ENCODE measurements around the gene SOAT2. TPM values are rescaled to one million over a fixed set of nuclear protein-coding genes. Genes with fewer than 3 reads are reported as not detected.

Gene SOAT2
- total RNA-seq, 4 donors from 2014 or later: 0.82 TPM; not detected in 3

DNA sequence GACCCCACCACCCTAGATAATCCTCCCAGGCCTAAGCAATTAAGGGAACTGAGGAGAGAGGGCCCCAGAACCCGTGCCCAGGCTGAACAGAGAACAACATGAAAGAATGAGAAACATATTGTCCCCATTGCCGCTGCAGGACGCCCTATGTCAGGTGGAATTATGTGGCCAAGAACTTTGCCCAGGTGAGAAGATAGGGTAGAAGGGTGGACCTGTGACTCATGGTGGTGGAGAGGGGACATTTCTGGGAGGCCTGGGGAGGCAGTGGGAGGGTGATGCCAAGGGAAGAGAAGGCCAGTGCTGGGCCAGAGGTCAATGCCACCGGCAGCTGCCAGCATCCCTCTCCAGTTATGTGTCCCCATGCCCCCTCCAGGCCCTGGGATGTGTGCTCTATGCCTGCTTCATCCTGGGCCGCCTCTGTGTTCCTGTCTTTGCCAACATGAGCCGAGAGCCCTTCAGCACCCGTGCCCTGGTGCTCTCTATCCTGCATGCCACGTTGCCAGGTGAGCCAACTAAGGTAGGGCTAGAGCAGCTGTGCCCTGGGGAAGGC lies 15.5 kb downstream of the SOAT2 start:
- Histone ChIP-seq H3K27me3 (no peaks in the 10 kb centered on the region), H3K36me3 (no peaks in the 10 kb centered on the region), H3K27ac (no peak overlapping the region), H3K9me3 (no peaks in the 10 kb centered on the region), H3K4me1 (no peaks in the 10 kb centered on the region), H3K4me3 (no peak overlapping the region)
- no peak for DNase-seq
- intact Hi-C loops (cut with DNase I; ENCODE audit: low total_unique reads): no loop called here
- TF ChIP-seq, protein P1, sequence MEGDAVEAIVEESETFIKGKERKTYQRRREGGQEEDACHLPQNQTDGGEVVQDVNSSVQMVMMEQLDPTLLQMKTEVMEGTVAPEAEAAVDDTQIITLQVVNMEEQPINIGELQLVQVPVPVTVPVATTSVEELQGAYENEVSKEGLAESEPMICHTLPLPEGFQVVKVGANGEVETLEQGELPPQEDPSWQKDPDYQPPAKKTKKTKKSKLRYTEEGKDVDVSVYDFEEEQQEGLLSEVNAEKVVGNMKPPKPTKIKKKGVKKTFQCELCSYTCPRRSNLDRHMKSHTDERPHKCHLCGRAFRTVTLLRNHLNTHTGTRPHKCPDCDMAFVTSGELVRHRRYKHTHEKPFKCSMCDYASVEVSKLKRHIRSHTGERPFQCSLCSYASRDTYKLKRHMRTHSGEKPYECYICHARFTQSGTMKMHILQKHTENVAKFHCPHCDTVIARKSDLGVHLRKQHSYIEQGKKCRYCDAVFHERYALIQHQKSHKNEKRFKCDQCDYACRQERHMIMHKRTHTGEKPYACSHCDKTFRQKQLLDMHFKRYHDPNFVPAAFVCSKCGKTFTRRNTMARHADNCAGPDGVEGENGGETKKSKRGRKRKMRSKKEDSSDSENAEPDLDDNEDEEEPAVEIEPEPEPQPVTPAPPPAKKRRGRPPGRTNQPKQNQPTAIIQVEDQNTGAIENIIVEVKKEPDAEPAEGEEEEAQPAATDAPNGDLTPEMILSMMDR (IDR thresholded peaks at IDR 0.05): no peak
- TF ChIP-seq POLR2A (IDR thresholded peaks at IDR 0.05): no peak

DNA sequence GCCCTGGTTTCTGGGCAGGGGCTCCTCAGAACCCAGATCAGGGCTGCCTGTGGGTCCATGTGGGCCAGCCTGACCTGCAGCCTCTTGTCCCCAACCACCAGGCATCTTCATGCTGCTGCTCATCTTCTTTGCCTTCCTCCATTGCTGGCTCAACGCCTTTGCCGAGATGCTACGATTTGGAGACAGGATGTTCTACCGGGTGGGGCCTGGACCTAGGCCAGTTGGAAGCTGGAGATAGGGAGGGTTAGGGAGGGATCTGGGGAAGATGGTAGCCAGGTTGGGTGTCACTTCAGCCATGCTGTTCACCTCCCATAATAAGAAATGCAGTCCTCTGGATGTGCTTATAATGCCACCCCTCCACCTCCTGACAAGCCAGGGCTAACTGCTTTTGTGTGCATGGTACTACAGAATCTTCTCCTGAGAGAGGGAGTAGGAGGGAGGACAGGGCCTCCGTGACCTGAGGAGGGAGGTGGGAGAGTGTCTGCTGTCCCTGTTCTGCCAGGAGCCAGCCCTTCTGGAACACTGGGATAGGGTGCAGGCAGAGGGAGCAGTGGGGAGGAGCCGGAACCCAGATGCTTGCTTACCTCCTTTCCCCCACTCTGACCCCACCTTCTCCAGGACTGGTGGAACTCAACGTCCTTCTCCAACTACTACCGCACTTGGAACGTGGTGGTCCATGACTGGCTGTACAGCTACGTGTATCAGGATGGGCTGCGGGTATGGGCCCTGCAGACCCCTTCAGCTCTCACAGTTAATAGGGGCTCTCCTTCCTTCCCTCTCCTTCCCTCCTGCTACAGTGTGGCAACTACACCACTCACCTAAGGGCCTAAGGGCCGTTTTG lies 17.6 kb downstream of the SOAT2 start:
- no peaks in the 10 kb centered on the region for H3K4me1 ChIP-seq
- no peaks in the 10 kb centered on the region for H3K9me3 ChIP-seq
- no peaks in the 10 kb centered on the region for H3K36me3 ChIP-seq
- H3K27me3 ChIP-seq: no peaks in the 10 kb centered on the region
- no peak overlapping the region for H3K4me3 ChIP-seq
- DNase-seq: no peak
- intact Hi-C loops (cut with DNase I; ENCODE audit: low total_unique reads): no loop called here
- no peak overlapping the region for H3K27ac ChIP-seq
- TF ChIP-seq, protein P1 (IDR thresholded peaks at IDR 0.05): no peak
- no peak for TF ChIP-seq POLR2A (IDR thresholded peaks at IDR 0.05)

DNA sequence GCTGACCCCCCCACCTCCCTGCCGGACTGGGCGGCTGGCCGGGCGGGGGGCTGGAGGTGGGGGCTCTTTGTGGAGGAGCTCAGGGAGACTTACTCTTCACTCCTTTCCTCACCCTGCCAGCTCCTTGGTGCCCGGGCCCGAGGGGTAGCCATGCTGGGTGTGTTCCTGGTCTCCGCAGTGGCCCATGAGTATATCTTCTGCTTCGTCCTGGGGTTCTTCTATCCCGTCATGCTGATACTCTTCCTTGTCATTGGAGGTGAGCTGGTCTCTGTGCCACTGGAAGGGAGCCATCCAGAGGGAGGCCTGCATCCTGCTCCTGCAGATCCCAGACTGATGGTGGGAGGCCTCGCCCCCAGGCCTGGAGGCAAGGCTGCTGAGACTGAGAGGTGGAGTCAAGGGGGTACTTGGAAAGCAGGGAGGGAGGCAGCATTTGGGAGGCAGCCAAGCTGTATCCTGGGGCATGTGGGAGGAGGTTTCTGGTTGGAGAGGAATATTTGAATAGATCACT lies 19.7 kb downstream of the SOAT2 start:
- Histone ChIP-seq H3K27ac (no peak overlapping the region), H3K9me3 (no peaks in the 10 kb centered on the region), H3K36me3 (no peaks in the 10 kb centered on the region), H3K4me1 (no peaks in the 10 kb centered on the region), H3K4me3 (no peak overlapping the region), H3K27me3 (no peaks in the 10 kb centered on the region)
- intact Hi-C loops (cut with DNase I; ENCODE audit: low total_unique reads): no loop called here
- DNase-seq: no peak
- TF ChIP-seq, protein P1 (IDR thresholded peaks at IDR 0.05): no peak
- TF ChIP-seq POLR2A (IDR thresholded peaks at IDR 0.05): no peak

DNA sequence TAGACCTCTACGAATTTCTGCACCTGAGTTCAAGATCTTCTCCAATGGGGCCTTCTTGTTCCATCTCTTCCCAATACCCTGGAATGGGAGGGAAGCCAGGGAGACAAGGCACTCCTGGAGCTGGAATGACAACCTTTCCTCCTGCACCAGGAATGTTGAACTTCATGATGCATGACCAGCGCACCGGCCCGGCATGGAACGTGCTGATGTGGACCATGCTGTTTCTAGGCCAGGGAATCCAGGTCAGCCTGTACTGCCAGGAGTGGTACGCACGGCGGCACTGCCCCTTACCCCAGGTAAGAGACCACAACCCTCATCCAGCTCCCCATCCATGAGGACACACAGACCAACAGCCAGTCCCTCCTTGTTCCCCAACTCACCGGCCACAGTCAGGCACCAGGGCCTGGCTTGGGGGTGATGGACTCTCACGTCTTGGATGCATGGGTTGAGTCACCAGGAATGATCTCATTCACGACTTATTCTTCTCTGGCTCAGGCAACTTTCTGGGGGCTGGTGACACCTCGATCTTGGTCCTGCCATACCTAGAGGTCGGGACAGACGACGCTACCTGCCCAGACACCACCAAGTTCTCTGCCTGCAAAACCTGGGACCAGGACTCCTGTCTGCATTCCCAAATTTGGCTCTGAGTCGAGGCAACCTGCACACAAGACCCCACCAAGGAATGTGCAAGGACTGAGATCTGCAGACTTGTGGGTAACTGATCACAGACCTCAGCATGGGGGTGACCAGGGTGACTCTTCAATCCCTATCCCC lies 20.5 kb downstream of the SOAT2 start:
- Histone ChIP-seq H3K4me3 (no peak overlapping the region), H3K4me1 (no peaks in the 10 kb centered on the region), H3K27ac (no peak overlapping the region), H3K9me3 (no peaks in the 10 kb centered on the region), H3K27me3 (no peaks in the 10 kb centered on the region), H3K36me3 (no peaks in the 10 kb centered on the region)
- intact Hi-C loops (cut with DNase I; ENCODE audit: low total_unique reads): no loop called here
- DNase-seq: no peak
- TF ChIP-seq, protein P1 (IDR thresholded peaks at IDR 0.05): no peak
- TF ChIP-seq POLR2A (IDR thresholded peaks at IDR 0.05): no peak

Measured in uterus (tissue), 4 donors.